HCT116 (cell line): ENCODE results near the gene PSMD10.

ENCODE experiments used
- EZH2phosphoT487 ChIP-seq: fragments of 200-600 bp; IDR thresholded peaks from 2 replicates; pipeline ENCODE4 v1.6.1; 2018; ENCODE audit warnings: antibody characterized with exemption, borderline replicate concordance
- REST ChIP-seq: IDR thresholded peaks from 2 replicates; pipeline ENCODE4 v1.6.1; 2012; ENCODE audit warnings: low read depth
- SRF ChIP-seq: IDR thresholded peaks from 2 replicates; pipeline ENCODE4 v1.6.1; 2012; ENCODE audit warnings: low read depth
- ZNF274 ChIP-seq: fragments of 200-500 bp; sonication (Bioruptor generic); IDR thresholded peaks from 2 replicates; pipeline ENCODE4 v1.6.1; 2014; ENCODE audit warnings: mild to moderate bottlenecking, low read depth, low read length, inconsistent platforms

GRCh38 chrX:108064613-108065012 lies 26.7 kb downstream of the PSMD10 start:
- TF ChIP-seq ZNF274 (no peak), REST (no peak), SRF (no peak), EZH2phosphoT487 (no peak)
